Fibroblast of mammary gland (primary cell): ENCODE results near the gene NCBP1.

Source experiments
- DNase-seq: peaks from one replicate; pipeline ENCODE4 v3.0.0-alpha.2; 2010; ENCODE audit warnings: low read depth
- H3K4me3 ChIP-seq: 2 replicates; pipeline ENCODE4 v1.5.1; 2011; ENCODE audit warnings: low read depth, mild to moderate bottlenecking, low read length, moderate library complexity; ENCODE audit not compliant: control insufficient read depth
- CTCF ChIP-seq: conservative IDR thresholded peaks from 2 replicates; pipeline ENCODE4 v1.5.1; 2011; ENCODE audit warnings: low read depth, low read length, inconsistent platforms; ENCODE audit not compliant: control insufficient read depth, insufficient read depth

NCBP1 gene

GRCh38 chr9:97689401-97690180, 56.0 kb downstream of the NCBP1 start:
- no peak for TF ChIP-seq CTCF
- no peak for DNase-seq
- no peak overlapping the region for H3K4me3 ChIP-seq

GRCh38 chr9:97694769-97695168, 61.1 kb downstream of the NCBP1 start:
- DNase-seq = peak; percentile 19
- no peak overlapping the region for H3K4me3 ChIP-seq
- TF ChIP-seq CTCF = no peak

- no peak for TF ChIP-seq CTCF
- DNase-seq = no peak
- peak overlapping the region; percentile 73 for H3K4me3 ChIP-seq
These were observed 61.8 kb downstream of the NCBP1 start for GRCh38 chr9:97695390-97695789.

GRCh38 chr9:97695995-97696802, 62.6 kb downstream of the NCBP1 start:
- peak; percentile 27 for DNase-seq
- no peak for TF ChIP-seq CTCF
- H3K4me3 ChIP-seq = peak overlapping the region; percentile 73

- TF ChIP-seq CTCF = no peak
- peak; percentile 87 for DNase-seq
- H3K4me3 ChIP-seq = peak within 1 kb of the TSS; percentile 73
These were observed 63.4 kb downstream of the NCBP1 start, which contains the start of gene XPA for GRCh38 chr9:97696803-97697601. XPA (minus strand) TSS chr9:97697340; CDS start chr9:97697292, 48 bp downstream.

GRCh38 chr9:97697837-97698236, 64.2 kb downstream of the NCBP1 start:
- DNase-seq = no peak
- TF ChIP-seq CTCF = no peak
- H3K4me3 ChIP-seq = no peak overlapping the region
